Transverse colon (tissue), 4 donors: ENCODE results near the gene SRD5A2.

Source experiments
- CTCF ChIP-seq, 5 experiments: fragments of 200-600 bp in 3 of 5; fragments of 450-650 bp in 2 of 5; sonication (generic) in 3 of 5; IDR thresholded peaks; 1 replicate in 2 of 5; 2 replicates in 3 of 5; pipeline ENCODE4 v1.5.1; 2016 to 2017; ENCODE audit warnings: antibody characterized with exemption in 5 of 5, inconsistent platforms in 3 of 5, mild to moderate bottlenecking in 2 of 5, moderate library complexity in 1 of 5
- POLR2AphosphoS5 ChIP-seq, 3 donors: sonication (generic); formaldehyde crosslinking; IDR thresholded peaks; one replicate each; pipeline ENCODE4 v1.6.1; 2016; ENCODE audit warnings: antibody characterized with exemption in 3 of 3

- TF ChIP-seq CTCF (IDR thresholded peaks at IDR 0.05) (no peak), POLR2AphosphoS5 (IDR thresholded peaks at IDR 0.05) (no peak)
Observed at GRCh38 chr2:31504311-31504710, 76.4 kb downstream of the SRD5A2 start.
